ENCODE measurements around the gene KIF26B. TPM values are rescaled to one million over a fixed set of nuclear protein-coding genes. Genes with fewer than 3 reads are reported as not detected.

Gene KIF26B
- total and polyA plus RNA-seq, 10 of the 15 experiments (the other 5 are each of a cell fraction or from before 2014, with no cell fraction given), result 0.35 to 11.6 (median 2.2) TPM

- DNase-seq (ENCODE audit: low read depth, low spot score) (no peak), ATAC-seq (no peak), FAIRE-seq (no peak)
- TF ChIP-seq JUND (IDR thresholded peaks at IDR 0.05; ENCODE audit: low read depth, low read length), result no peak
- no peak for TF ChIP-seq EZH2 (IDR thresholded peaks at IDR 0.05; ENCODE audit: borderline replicate concordance, control insufficient read depth, low read depth, low read length)
- TF ChIP-seq WRNIP1 (IDR thresholded peaks at IDR 0.05; ENCODE audit: borderline replicate concordance, low read depth, low read length), result no peak
- no peak for TF ChIP-seq USF1 (IDR thresholded peaks at IDR 0.05; ENCODE audit: borderline replicate concordance, extremely low read length, insufficient read depth, low read depth, low read length)
- TF ChIP-seq CEBPB (IDR thresholded peaks at IDR 0.05; ENCODE audit: borderline replicate concordance in 1 of 2, low read depth in 2 of 2, low read length in 2 of 2), result no peak
- TF ChIP-seq ASH2L (IDR thresholded peaks at IDR 0.05; ENCODE audit: borderline replicate concordance, low read depth), result no peak
- no peak for TF ChIP-seq SP1 (IDR thresholded peaks at IDR 0.05; ENCODE audit: low read depth, low read length)
- no peak for TF ChIP-seq ESRRA (IDR thresholded peaks at IDR 0.05; ENCODE audit: low read length)
- TF ChIP-seq HDAC6 (IDR thresholded peaks at IDR 0.05; ENCODE audit: unreplicated experiment), result no peak
- TF ChIP-seq, protein P1, sequence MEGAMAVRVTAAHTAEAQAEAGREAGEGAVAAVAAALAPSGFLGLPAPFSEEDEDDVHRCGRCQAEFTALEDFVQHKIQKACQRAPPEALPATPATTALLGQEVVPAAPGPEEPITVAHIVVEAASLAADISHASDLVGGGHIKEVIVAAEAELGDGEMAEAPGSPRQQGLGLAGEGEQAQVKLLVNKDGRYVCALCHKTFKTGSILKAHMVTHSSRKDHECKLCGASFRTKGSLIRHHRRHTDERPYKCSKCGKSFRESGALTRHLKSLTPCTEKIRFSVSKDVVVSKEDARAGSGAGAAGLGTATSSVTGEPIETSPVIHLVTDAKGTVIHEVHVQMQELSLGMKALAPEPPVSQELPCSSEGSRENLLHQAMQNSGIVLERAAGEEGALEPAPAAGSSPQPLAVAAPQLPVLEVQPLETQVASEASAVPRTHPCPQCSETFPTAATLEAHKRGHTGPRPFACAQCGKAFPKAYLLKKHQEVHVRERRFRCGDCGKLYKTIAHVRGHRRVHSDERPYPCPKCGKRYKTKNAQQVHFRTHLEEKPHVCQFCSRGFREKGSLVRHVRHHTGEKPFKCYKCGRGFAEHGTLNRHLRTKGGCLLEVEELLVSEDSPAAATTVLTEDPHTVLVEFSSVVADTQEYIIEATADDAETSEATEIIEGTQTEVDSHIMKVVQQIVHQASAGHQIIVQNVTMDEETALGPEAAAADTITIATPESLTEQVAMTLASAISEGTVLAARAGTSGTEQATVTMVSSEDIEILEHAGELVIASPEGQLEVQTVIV (IDR thresholded peaks at IDR 0.05; ENCODE audit: borderline replicate concordance, partially characterized antibody), result no peak
- TF ChIP-seq IKZF1 (conservative IDR thresholded peaks at IDR 0.05), result no peak
- no peak for TF ChIP-seq NFYA (IDR thresholded peaks at IDR 0.05; ENCODE audit: borderline replicate concordance, low read depth, low read length)
- TF ChIP-seq, protein P2, sequence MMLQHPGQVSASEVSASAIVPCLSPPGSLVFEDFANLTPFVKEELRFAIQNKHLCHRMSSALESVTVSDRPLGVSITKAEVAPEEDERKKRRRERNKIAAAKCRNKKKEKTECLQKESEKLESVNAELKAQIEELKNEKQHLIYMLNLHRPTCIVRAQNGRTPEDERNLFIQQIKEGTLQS (IDR thresholded peaks at IDR 0.05; ENCODE audit: borderline replicate concordance, extremely low read depth, low read depth, low read length), result no peak
- TF ChIP-seq SMC3 (IDR thresholded peaks at IDR 0.05; ENCODE audit: borderline replicate concordance, low read length), result no peak
- H3K79me2 ChIP-seq (ENCODE audit: control insufficient read depth, insufficient read depth, low read length), result no peaks in the 10 kb centered on the region
- POLR2A ChIA-PET, result no interaction called here
- in situ Hi-C loops (cut with MboI) (no loop called here), intact Hi-C loops (cut with micrococcal nuclease; ENCODE audit: unreplicated experiment) (no loop called here)
- no peaks in the 10 kb centered on the region for H3K27me3 ChIP-seq (replicated peaks in 1 of 2; ENCODE audit: control insufficient read depth in 2 of 2, insufficient read depth in 2 of 2, low read length in 1 of 2)
- CTCF ChIA-PET, result no interaction called here
- H3K4me1 ChIP-seq (ENCODE audit: control insufficient read depth, insufficient read depth, low read length), result no peaks in the 10 kb centered on the region
- WGBS (ENCODE audit: insufficient coverage, insufficient replicate concordance, low lambda C conversion rate, missing lambda C conversion rate), result 53% methylated on average over 5 of the region's 5 CpGs
- H3K9ac ChIP-seq (ENCODE audit: control insufficient read depth, insufficient read depth, low read length), result no peak overlapping the region
- no peak overlapping the region for H2AFZ ChIP-seq (ENCODE audit: control insufficient read depth, low read depth, low read length)
- H3K36me3 ChIP-seq (ENCODE audit: control insufficient read depth in 2 of 2, insufficient read depth in 2 of 2, low read length in 1 of 2), result no peaks in the 10 kb centered on the region
- no TSS peak for BruUV-seq (replicated peaks)
- RAD21 ChIA-PET (ENCODE audit: unreplicated experiment), result no interaction called here
- H3K27ac ChIP-seq (ENCODE audit: control insufficient read depth, insufficient read depth), result no peak overlapping the region
- H3K4me3 ChIP-seq, result no peak overlapping the region
- H4K20me1 ChIP-seq (ENCODE audit: control insufficient read depth, insufficient read depth), result no peaks in the 10 kb centered on the region
- SMC1A ChIA-PET (ENCODE audit: uncharacterized antibody, unreplicated experiment), result interaction anchor here (0.8 kb wide), 1 partner anchor 9 kb away, joined by 3 read pairs; no protein-coding TSS in a partner anchor
- H3K9me3 ChIP-seq (replicated peaks; ENCODE audit: control insufficient read depth, insufficient read depth, low read length), result no peaks in the 10 kb centered on the region
- no peak overlapping the region for H3K4me2 ChIP-seq (ENCODE audit: control insufficient read depth, insufficient read depth)
These were observed 257.5 kb downstream of the KIF26B start for GRCh38 chr1:245412306-245412705.
